Measurements from ENCODE around the gene RFX2.

RFX2 gene

DNA sequence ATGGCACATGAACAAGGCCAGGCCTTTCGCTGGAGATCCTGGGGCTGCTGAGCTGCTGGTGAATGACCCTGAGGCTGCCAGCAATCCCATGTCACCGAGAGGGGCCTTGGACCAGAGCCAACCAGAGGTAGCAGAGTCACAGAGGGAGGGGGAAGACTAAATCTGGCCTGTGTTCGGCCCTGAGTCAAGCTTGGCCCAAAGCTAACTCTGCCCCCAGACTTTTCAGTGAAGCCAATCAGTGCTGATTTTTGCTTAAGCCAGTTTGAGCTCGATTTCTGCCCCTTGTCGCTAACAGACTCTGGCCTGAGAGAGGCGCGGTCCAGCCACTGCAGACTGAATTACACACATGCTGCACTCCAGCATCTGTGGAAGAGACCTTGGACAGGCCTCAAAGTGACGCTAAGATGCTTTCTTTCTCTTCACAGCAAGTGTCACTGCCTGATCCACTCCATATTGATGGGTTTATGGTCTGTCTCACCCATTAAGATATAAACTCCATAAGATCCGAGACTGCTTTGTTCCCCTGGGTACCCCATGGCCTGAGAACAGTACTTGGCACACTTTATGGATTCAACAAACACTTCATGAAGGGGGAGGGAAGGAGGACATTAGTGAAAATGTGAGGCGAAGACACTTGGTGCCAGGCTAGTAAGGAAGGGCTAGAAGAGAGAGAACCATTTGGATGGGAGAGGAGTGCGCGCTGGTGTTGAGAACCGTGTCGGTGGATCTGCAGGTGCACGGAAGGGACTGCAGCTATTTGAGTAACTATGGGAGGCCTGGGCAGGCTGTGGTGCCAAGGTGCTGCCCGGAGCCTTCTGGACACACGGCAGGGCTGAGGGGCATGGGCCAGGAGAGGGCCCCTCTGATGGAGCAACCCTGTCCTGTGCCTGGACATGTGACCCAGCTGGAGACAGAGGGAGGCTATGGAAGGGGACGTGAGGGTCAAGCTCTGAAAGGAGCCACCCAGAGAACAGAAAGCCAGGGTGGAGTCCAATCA lies 150.0 kb downstream of the RFX2 start:
- DNase-seq (ENCODE audit: insufficient read length, low spot score) (no peak), FAIRE-seq (no peak)

DNA sequence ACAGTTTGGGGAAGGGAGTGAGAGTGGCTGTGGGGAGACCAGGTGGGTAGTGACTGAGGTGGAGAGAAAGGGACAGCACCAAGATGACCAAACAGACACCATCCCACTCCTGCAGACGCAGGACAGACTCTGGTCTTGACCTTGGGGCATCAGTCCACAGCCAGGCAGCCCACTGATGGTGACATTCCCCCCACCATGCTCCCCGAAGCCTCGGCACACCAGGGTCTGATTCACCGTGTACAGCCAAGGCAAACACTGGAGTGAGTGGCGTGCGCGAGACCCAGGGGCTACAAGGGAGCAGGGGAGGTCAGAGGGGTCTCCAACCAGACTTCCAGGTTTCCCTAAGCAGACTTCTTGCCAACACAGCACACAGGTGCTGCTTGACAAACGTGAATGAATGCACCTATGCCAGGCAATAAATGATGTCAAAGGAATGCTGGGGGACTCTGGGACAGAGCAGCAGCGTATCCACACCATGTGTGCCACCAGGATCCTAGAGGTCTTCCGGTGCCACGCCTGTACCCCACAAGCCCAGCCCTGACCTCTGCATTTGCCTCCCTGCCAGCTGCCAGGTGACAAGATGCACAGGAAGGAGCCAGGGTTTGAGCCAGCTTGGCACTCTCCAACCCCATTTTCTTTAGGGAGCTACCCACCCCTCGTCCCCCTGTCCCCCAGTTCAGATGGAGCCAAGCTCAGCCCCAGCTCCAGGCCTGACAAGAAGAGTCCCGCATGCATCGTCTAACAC lies 150.9 kb downstream of the RFX2 start:
- FAIRE-seq (no peak), DNase-seq (ENCODE audit: insufficient read length, low spot score) (no peak)

DNA sequence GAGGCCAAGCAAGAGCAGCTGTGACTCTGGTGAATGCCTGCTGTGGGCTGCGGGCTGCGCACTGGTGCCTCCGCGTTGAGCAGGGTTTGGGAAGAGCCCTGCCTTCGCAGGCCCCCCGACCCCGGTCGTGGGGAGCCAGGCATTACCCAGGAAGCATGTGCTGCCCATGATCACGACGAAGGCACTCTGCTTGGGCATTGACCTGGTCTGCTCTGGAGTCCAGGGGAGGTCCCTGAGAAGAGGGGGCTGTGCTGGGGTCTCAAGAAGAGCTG lies 151.5 kb downstream of the RFX2 start:
- FAIRE-seq (no peak), DNase-seq (ENCODE audit: insufficient read length, low spot score) (no peak)

DNA sequence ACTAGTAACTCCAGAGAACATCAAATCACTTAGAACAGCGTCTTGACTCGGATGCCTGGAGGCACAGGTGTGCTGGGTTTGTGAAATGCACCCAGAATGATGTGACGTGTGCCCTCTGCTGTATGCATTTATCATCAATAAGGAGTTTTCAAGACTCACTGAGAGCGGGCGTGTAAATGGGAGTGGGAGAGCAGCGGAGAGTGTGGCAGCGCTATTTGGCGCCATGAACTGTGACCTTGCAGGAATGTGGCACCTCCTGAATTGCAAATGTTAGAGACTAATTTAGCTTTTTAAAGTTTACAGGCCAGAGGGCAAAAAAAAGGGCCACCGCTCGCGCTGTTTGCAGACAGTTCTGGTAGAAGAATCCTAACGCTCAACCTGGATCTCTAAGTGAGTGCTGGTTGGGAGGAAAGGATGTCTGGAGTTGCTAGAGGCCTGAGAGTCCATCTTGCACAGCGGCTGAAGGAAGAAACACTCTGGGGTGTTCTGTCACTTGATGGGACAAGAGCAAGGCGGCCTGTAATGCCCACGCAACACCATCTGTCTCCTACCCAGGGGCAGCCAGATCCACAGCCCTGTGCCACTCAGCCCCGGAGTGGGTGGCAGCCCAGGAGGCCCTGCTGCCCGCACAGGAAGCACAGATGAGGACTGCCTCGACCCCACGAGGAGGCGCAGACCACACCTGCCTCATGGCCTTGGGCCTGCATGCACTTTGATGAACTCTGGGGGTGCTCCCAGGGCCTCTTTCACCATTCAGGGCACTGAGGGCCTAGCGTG lies 152.0 kb downstream of the RFX2 start:
- FAIRE-seq (no peak), DNase-seq (ENCODE audit: insufficient read length, low spot score) (no peak)

DNA sequence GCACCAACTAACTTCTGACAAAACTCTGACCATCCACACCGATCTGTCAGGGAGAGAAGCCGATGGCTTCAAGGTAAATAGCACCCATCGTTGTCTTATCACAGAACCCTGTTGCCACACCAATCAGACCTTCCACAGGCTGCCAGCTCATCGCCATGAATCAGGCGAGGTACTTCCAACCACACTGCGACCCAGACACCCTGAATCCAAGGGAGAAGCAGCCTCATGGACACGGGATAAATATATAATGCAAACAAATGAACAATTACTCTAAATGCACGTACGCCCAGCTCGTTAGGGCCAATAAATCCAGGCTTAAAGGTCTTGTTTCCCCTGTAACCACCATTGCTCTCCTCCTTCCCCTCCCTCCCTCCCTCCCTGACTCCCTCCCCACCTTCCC lies 153.1 kb downstream of the RFX2 start:
- DNase-seq (ENCODE audit: insufficient read length, low spot score): no peak
- FAIRE-seq: no peak

DNA sequence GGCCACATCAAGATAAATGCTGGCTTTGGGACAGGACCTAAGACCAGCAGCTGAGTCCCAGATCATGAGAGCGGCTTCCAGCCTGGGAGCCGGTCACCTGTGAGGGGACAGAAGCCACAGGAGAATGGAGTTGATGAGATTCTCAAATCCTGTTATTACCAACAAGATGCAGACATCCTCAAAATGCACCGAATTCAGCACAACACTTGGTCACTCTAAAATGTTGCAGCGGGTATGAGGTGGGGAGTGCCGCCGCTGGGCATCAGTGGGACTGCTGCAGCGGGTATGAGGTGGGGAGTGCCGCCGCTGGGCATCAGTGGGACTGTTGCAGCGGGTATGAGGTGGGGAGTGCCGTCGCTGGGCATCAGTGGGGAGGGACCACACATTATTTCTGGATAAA lies 153.6 kb downstream of the RFX2 start:
- no peak for FAIRE-seq
- no peak for DNase-seq (ENCODE audit: insufficient read length, low spot score)

DNA sequence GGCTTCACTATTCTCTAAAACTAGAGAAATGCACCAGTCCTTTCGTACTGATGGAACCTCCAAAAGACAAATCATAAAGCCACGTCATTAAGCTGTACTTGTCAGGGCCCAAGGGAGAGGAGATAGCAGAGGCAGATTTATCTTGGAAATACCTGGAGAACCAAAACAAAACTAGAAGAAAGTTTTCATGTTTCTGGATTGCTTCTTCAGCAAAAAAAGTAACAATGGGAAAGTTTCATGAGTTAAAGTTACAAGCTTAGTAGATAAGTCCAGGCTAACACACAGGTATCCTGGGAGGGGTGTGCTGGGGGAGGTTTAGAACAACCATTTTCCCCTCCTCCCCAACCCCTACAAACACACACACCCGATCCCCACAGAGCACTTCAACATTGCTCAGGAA lies 154.0 kb downstream of the RFX2 start:
- DNase-seq (ENCODE audit: insufficient read length, low spot score) (no peak), FAIRE-seq (no peak)

DNA sequence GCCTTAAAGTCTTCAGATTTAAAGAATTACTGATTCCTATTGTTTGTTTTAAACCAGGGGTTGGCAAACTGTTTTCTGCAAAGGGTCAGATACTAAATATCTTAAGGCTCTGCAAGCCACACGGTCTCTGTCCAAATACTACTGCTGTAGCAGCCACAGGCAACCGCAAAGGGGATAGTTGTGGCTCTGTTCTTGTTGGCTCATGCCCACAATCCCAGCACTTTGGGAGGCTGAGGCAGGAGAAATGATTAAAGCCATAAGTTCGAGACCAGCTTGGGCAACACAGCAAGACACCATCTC lies 154.7 kb downstream of the RFX2 start:
- DNase-seq (ENCODE audit: insufficient read length, low spot score): no peak
- FAIRE-seq: no peak

DNA sequence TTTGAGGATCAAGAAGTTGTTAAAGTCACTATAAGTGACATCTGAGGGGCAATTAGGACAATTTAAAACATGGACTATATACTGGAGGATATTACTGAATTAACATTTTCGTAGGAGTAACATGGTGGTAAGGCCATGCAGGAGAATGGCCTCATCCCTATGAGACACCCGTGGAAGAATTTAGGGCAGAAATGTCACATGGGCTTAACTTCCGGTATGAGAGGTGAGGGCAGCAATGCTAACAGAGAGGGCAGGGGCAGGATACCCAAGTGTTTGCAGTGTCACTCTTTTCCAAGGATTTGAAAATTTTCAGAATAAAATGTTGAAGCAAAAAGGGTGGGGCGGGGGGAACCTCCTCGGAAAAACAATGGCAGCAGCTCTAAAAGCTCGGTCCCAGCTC lies 156.0 kb downstream of the RFX2 start:
- no peak for FAIRE-seq
- no peak for DNase-seq (ENCODE audit: insufficient read length, low spot score)

DNA sequence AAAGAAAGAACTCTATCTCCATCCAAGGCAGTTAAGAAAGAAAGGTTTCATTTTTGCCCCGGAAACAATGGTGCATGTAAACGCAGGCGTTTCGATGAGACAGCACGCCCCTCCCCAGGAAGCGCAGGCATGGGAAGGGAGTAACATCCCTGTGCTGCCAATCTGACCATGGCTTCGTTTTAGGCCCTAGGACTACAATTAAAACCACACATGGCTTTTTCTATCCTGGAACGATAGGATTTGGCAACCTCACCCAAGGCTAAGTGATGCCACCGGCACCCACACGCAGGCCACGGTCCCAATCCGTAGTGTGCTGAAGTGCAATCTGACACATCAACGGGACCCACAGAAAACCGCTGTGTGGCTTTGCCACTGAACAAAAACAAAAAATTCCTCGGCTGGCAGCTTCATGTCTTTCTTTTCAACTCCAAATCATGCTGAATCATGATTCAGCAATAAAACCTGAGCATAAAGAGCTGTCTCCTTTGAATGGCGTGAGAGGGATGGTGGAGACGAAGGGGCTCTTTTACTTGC lies 156.6 kb downstream of the RFX2 start:
- DNase-seq (ENCODE audit: insufficient read length, low spot score) (no peak), FAIRE-seq (peak; percentile 61)

DNA sequence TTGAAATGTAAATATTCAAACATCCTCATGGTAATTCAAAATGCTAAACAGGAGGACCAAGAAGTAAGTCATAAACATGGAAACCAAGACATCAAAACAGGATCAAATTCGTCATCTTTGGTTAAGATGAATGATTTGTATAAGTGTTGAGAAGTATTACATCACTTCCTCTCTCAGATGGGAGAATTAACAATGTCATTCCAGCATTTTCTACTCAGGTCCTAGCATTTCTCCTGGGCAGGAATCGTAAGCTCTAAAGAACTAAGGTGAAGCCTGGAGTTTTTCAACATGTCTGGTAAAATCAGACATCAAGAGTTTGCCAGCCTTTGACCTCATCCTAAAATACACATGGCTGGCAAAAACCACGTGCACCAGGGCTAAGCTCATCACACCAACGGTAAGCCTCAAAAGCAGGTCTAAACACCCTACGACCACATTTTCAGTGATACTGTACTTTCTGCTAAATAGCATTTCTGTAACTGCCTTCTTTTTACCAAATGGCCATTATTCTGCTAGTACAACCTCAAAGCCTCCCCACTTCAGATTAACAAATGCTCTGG lies 157.2 kb downstream of the RFX2 start:
- no peak for DNase-seq (ENCODE audit: insufficient read length, low spot score)
- FAIRE-seq: peak; percentile 51

DNA sequence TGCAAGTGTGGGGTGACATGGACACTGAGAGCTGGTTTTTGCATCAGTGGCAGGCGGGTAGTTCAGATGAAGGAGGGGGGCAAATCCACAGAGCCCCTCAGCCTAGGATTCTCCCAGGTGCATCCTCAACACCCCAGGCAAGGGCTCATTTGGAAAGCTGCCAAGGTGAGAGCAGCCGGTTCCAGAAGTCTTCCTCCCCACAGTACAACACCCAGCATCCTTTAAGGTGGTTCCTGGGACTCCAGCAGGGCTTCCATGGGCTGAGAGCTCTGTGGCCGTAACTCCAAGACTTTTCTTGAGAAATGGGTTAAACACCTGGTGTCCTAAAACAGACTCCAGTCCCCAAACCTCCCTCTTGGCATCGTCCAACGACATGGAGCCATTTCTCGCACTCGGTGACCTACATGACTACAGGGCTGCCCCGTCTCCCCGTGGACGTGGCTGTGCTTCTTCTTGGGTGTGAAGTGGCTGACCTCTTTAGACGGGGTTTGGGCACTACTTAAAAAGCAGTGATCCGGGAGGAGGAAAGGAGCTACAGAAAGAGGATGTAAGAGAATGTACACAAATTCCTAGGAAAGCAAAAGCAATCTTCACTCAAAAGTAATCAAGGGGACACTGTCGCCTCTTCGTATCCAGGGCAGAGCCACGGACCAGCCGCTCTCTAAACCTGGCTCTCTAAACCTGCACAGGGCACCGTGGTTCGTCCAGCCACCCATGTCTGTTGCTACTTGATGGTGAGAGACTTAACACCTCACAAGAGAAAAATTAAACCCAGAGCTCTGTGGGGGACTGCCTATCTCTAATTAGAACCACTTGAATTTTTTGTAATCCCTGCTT lies 157.9 kb downstream of the RFX2 start:
- FAIRE-seq: no peak

DNA sequence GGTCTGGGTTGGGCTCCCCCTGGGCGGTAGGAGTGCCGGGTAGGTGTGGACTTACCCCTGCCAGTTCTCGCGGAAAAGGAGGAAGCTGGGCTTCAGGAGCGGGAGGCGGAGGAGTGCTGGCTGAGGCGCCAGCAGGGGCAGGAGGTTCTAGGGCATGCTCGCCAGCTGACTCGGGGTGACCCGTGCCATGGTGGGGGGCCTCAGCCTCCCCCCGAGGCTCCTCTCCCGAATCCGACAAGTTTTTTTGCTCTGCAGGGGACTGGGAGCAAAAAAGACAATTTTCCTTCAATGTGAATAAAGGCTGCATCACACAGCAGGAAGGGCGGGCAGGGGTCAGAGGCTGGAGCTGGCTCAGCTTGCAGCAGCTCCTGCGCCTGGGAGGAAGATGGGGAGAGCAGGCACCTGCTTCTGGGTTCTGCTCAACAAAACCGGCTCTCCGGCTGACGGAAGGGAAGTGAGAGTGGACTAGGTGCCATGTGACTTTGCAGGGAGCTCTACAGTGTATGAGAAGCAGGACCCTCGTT lies 158.9 kb downstream of the RFX2 start:
- FAIRE-seq: no peak

More for the DNA sequence above, 157.9 kb downstream of the RFX2 start:
- DNase-seq (ENCODE audit: insufficient read length, low spot score): no peak

DNA sequence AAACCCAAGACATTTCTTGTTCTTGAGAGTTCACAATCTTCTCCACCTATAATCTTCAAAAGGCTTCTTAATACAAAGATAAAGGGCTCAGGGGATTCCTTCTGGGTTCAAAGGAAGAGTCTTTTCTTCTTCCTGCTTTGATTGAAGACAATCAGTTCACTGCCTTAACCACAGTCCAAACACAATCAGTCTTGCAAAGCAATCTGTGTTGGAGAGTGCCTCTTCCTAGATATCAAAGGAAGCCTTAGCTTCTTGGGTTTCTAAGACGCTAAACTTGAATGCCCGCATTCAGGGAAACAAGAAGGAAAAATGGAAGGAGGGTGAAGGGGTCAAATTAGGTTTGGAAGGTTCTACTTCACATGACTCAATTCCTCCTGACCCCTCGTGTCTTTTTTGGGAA lies 159.6 kb downstream of the RFX2 start:
- no peak for DNase-seq (ENCODE audit: insufficient read length, low spot score)
- no peak for FAIRE-seq

More for the DNA sequence above, 158.9 kb downstream of the RFX2 start:
- peak; percentile 54 for DNase-seq (ENCODE audit: insufficient read length, low spot score)

DNA sequence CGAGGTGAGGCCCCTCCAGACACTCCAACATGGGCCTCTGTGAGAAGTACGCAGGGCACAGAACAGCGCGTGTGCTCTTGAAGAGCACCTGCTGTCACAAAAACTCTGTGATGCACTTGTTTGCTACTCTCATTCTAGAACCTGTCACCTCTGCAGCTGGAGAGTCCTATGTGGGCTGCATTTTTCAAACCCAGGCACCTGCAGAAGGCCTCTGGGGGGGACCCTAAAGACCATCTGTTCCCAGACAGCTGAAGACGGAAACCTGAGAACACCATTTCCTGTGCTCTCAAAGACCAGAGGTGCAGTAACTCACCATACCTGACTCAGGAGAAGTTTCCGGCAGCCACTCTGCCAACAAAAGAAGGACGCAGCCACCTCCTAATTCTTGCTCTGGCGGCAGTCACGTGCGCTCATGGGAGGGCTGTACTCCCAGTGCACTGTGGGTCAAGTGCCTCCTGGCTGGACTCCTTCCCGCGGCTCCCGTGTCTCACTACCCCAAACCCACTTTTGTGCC lies 160.5 kb downstream of the RFX2 start:
- DNase-seq (ENCODE audit: insufficient read length, low spot score) (no peak), FAIRE-seq (no peak)

DNA sequence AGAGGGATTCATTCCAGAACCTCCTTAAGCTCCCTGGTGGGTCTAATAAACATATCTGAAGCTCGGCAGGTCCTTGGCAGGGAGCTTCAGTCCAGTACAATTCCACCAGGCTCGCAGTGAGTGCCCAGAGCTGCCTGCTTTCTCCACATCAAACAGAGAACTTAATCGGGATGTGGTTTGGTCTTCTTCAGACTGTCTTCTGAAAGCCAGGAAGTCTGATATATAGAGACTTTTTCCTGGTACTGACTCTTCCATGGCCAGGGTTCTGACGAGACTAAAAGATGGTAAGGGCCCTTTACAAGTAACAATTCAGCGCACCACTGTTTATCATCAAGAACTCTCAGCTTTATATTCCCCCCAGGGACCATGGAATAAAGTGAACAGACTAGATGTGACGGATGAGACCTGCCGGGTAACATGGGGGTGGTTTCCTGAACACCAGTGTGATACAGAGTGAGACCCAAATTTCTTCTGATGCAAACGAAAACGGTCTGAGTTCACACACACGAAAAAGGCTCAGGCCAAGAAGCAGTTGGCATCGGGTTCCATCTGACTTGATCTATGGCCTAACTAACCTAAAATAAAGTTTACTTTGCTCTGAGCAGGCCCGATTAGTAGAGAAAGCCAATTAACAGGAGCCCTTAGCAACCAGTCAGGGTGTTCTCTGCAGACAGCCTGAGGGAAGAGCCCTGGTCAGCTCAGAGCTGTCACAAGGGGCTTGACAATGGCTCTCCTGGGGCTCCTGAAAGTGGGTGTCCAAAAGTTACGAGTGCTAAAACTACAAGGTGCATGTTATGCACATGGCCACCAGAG lies 161.3 kb downstream of the RFX2 start:
- FAIRE-seq (no peak), DNase-seq (ENCODE audit: insufficient read length, low spot score) (no peak)

DNA sequence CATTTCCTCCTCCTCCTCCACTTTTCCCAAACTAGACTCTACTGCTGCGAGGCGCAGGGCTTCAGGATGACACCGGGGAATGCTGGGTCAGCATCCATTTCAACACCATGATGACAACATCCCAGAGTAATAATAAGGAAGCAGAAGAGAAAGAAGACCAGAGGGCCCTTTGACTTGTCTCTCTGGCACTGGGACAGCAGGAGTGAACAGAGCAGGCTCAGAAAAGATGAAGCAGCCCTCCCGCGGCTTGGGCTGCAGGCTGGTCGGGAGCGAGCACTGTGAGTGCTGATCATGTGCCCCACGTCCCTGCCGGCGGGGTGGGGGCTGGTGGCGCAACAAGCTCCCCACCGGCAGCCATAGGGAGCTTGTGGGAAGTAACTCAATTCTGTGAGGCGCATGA lies 162.9 kb downstream of the RFX2 start:
- DNase-seq (ENCODE audit: insufficient read length, low spot score): no peak
- FAIRE-seq: no peak

DNA sequence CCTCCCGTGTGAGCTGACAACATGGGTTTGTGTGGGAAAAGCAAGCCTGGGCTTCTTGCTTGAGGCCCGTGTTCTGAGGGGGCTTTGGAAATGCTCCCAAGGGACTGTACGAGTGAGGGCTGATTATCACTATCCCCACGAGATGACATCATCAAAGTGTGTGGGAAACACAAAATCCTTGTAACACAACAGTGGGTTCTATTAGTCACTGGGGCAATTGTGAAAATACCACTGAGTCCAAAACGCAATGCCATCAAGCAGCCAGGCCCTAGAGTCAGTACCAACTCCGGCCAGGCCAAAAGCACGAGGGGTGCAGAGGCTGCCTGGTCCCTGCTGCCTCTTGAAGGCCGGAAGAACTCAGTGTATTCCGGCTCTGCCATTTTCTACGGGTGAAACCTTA lies 166.7 kb downstream of the RFX2 start:
- no peak for FAIRE-seq

More for the DNA sequence above, 166.7 kb downstream of the RFX2 start:
- no peak for DNase-seq (ENCODE audit: insufficient read length, low spot score)
